OCI-LY1 (cell line): ENCODE results near the gene FAM13C.

Source experiments
- EZH2 ChIP-seq: fragments of 200-600 bp; sonication (generic), shearing (Covaris generic); IDR thresholded peaks from 2 replicates; pipeline ENCODE4 v1.8.0; 2017; ENCODE audit warnings: borderline replicate concordance, mixed run types, mild to moderate bottlenecking, antibody characterized with exemption, low read length, moderate library complexity, mixed read lengths
- TF ChIP-seq, protein P1 (sequence below): fragments of 200-600 bp; sonication (generic), shearing (Covaris generic); IDR thresholded peaks from 2 replicates; pipeline ENCODE4 v1.5.1; 2017; ENCODE audit warnings: mild to moderate bottlenecking, antibody characterized with exemption, low read length, moderate library complexity, mixed read lengths

DNA sequence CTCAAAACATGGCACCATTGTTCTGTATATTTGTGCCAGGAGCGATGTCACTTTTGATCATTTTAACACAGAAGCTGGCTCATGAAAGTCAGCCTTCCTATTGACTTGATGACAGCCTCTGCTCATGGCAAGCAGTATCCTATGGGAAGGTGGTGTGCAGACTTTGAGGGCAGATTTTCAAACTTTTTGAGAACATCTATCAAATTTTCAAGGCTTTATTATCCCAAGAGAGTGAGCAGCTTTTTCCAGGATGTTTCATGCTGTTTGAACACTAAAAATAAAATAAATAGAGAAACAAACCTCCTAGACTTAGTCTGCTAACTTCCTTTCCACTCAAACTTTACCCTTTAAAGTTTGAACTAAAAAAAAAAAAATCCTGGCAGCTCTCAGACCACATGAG lies 20.3 kb downstream of the FAM13C start:
- TF ChIP-seq, protein P1, sequence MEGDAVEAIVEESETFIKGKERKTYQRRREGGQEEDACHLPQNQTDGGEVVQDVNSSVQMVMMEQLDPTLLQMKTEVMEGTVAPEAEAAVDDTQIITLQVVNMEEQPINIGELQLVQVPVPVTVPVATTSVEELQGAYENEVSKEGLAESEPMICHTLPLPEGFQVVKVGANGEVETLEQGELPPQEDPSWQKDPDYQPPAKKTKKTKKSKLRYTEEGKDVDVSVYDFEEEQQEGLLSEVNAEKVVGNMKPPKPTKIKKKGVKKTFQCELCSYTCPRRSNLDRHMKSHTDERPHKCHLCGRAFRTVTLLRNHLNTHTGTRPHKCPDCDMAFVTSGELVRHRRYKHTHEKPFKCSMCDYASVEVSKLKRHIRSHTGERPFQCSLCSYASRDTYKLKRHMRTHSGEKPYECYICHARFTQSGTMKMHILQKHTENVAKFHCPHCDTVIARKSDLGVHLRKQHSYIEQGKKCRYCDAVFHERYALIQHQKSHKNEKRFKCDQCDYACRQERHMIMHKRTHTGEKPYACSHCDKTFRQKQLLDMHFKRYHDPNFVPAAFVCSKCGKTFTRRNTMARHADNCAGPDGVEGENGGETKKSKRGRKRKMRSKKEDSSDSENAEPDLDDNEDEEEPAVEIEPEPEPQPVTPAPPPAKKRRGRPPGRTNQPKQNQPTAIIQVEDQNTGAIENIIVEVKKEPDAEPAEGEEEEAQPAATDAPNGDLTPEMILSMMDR, result no peak
- no peak for TF ChIP-seq EZH2
